ENCODE measurements around the gene PRRX2. TPM values are rescaled to one million over a fixed set of nuclear protein-coding genes. Genes with fewer than 3 reads are reported as not detected.
"Not testable (repeated sequence)": the region's sequence is repeated elsewhere in the genome, so short reads cannot be mapped to it uniquely, and the experiment has no call there.

PRRX2 gene
- total RNA-seq, 1 experiment from 2014 or later: not detected

GRCh38 chr9:129633848-129634247 is 31.6 kb upstream of the PRRX2 start:
- CTCF ChIA-PET: interaction anchor here (0.6 kb wide), 1 partner anchor 493 kb away, joined by 3 read pairs; no protein-coding TSS in a partner anchor
- Mint-ChIP-seq H3K9me3 (ENCODE audit: low read depth, unreplicated experiment) (no peaks in the 10 kb centered on the region), H3K4me3 (ENCODE audit: low read depth, unreplicated experiment) (no peak overlapping the region), H3K4me1 (ENCODE audit: low read depth, unreplicated experiment) (peaks cover 15% of the 10 kb centered on the region), H3K27ac (ENCODE audit: unreplicated experiment) (no peak overlapping the region), H3K27me3 (ENCODE audit: unreplicated experiment) (no peaks in the 10 kb centered on the region), H3K36me3 (ENCODE audit: insufficient read depth, unreplicated experiment) (peaks cover 47% of the 10 kb centered on the region)
- TF ChIP-seq CTCF (IDR thresholded peaks at IDR 0.05; ENCODE audit: unreplicated experiment): no peak
- BruUV-seq (replicated peaks): no TSS peak
- intact Hi-C loops (cut with micrococcal nuclease; ENCODE audit: unreplicated experiment): no loop called here
- no peak for DNase-seq

GRCh38 chr9:129635099-129636065 is 30.1 kb upstream of the PRRX2 start:
- H3K27me3 Mint-ChIP-seq (ENCODE audit: unreplicated experiment): no peaks in the 10 kb centered on the region
- no peaks in the 10 kb centered on the region for H3K9me3 Mint-ChIP-seq (ENCODE audit: low read depth, unreplicated experiment)
- DNase-seq: no peak
- H3K36me3 Mint-ChIP-seq (ENCODE audit: insufficient read depth, unreplicated experiment): peaks cover 56% of the 10 kb centered on the region
- H3K4me3 Mint-ChIP-seq (ENCODE audit: low read depth, unreplicated experiment): no peak overlapping the region
- no peak overlapping the region for H3K27ac Mint-ChIP-seq (ENCODE audit: unreplicated experiment)
- CTCF ChIA-PET: no interaction called here
- peaks cover 15% of the 10 kb centered on the region for H3K4me1 Mint-ChIP-seq (ENCODE audit: low read depth, unreplicated experiment)
- intact Hi-C loops (cut with micrococcal nuclease; ENCODE audit: unreplicated experiment): no loop called here
- BruUV-seq (replicated peaks): no TSS peak
- no peak for TF ChIP-seq CTCF (IDR thresholded peaks at IDR 0.05; ENCODE audit: unreplicated experiment)

- H3K4me1 Mint-ChIP-seq (ENCODE audit: low read depth, unreplicated experiment); BruUV-seq (replicated peaks); intact Hi-C loops (cut with micrococcal nuclease; ENCODE audit: unreplicated experiment); H3K27ac Mint-ChIP-seq (ENCODE audit: unreplicated experiment); H3K9me3 Mint-ChIP-seq (ENCODE audit: low read depth, unreplicated experiment); DNase-seq; H3K4me3 Mint-ChIP-seq (ENCODE audit: low read depth, unreplicated experiment); H3K27me3 Mint-ChIP-seq (ENCODE audit: unreplicated experiment); CTCF ChIA-PET: not testable (repeated sequence)
- H3K36me3 Mint-ChIP-seq (ENCODE audit: insufficient read depth, unreplicated experiment): peaks cover 64% of the 10 kb centered on the region
These were observed 29.1 kb upstream of the PRRX2 start for GRCh38 chr9:129636343-129636742.

GRCh38 chr9:129637102-129637501 is 28.3 kb upstream of the PRRX2 start:
- intact Hi-C loops (cut with micrococcal nuclease; ENCODE audit: unreplicated experiment): no loop called here

More at GRCh38 chr9:129637102-129637501, 28.3 kb upstream of the PRRX2 start:
- no peak for TF ChIP-seq CTCF (IDR thresholded peaks at IDR 0.05; ENCODE audit: unreplicated experiment)
- Mint-ChIP-seq H3K36me3 (ENCODE audit: insufficient read depth, unreplicated experiment) (peaks cover 72% of the 10 kb centered on the region), H3K27me3 (ENCODE audit: unreplicated experiment) (no peaks in the 10 kb centered on the region), H3K27ac (ENCODE audit: unreplicated experiment) (no peak overlapping the region), H3K4me3 (ENCODE audit: low read depth, unreplicated experiment) (no peak overlapping the region), H3K4me1 (ENCODE audit: low read depth, unreplicated experiment) (peaks cover under 1% of the 10 kb centered on the region), H3K9me3 (ENCODE audit: low read depth, unreplicated experiment) (no peaks in the 10 kb centered on the region)
- DNase-seq: no peak
- CTCF ChIA-PET: interaction anchor here (0.6 to 0.7 kb wide), 2 partner anchors 476 to 511 kb away, joined by 3 read pairs; no protein-coding TSS in a partner anchor
- no TSS peak for BruUV-seq (replicated peaks)
